ENCODE results near the gene CCDC60. TPM values are rescaled to one million over a fixed set of nuclear protein-coding genes. Genes with fewer than 3 reads are reported as not detected.

CCDC60 gene
- total and polyA plus RNA-seq, 2 of the 13 experiments (the other 11 are each of a cell fraction or from before 2014, with no cell fraction given), result not detected

GRCh38 chr12:119299130-119299529 is 35.4 kb upstream of the CCDC60 start:
- Histone ChIP-seq H3K4me3 (replicated peaks in 1 of 3; ENCODE audit: insufficient read depth in 1 of 3, low read depth in 2 of 3, low read length in 3 of 3) (no peak overlapping the region), H3K4me2 (ENCODE audit: low read depth, low read length) (no peak overlapping the region), H3K9ac (ENCODE audit: insufficient read depth, low read depth, low read length) (no peak overlapping the region), H3K4me1 (ENCODE audit: insufficient read depth, low read length) (no peaks in the 10 kb centered on the region), H3K27ac (ENCODE audit: extremely low read length, insufficient read depth, low read length) (no peak overlapping the region), H3K9me3 (ENCODE audit: low read length) (no peaks in the 10 kb centered on the region), H3K79me2 (ENCODE audit: insufficient read depth, low read length) (no peaks in the 10 kb centered on the region), H2AFZ (ENCODE audit: low read length) (no peak overlapping the region), H3K36me3 (replicated peaks in 1 of 2; ENCODE audit: control insufficient read depth in 1 of 2, insufficient read depth in 2 of 2, low read length in 2 of 2) (no peaks in the 10 kb centered on the region), H4K20me1 (ENCODE audit: insufficient read depth, low read length) (no peaks in the 10 kb centered on the region), H3K27me3 (ENCODE audit: control insufficient read depth in 1 of 2, insufficient read depth in 2 of 2, low read length in 2 of 2) (peaks cover 0 to 2% of the 10 kb centered on the region in 2 experiments; a peak in 1 of 5 replicates)
- in situ Hi-C loops (cut with HindIII; ENCODE audit: extremely low pct_ligation_motif_present, low pct_unique_long_range_greater_than_20kb) (no loop called here), intact Hi-C loops (cut with micrococcal nuclease; ENCODE audit: unreplicated experiment) (no loop called here)
- no TSS peak for BruUV-seq (replicated peaks)
- ChIA-PET CTCF (ENCODE audit: low intra/inter-chr PET ratio, low total read pairs) (no interaction called here), POLR2A (no interaction called here)
- no peak for DNase-seq (ENCODE audit: low spot score)
- FAIRE-seq, result no peak
- ATAC-seq, result no peak
- TF ChIP-seq ZNF235 (CRISPR knock-in tag; IDR thresholded peaks at IDR 0.05; ENCODE audit: borderline replicate concordance) (no peak), ZNF331 (CRISPR knock-in tag; IDR thresholded peaks at IDR 0.05) (no peak), ZNF333 (CRISPR knock-in tag; IDR thresholded peaks at IDR 0.05; ENCODE audit: borderline replicate concordance) (no peak), ESRRA (CRISPR knock-in tag; IDR thresholded peaks at IDR 0.05; ENCODE audit: low read depth) (no peak), ZNF224 (CRISPR knock-in tag; IDR thresholded peaks at IDR 0.05) (no peak), HNF1B (CRISPR knock-in tag; IDR thresholded peaks at IDR 0.05) (no peak), HOXA7 (CRISPR knock-in tag; IDR thresholded peaks at IDR 0.05) (no peak), TMF1 (CRISPR knock-in tag; IDR thresholded peaks at IDR 0.05; ENCODE audit: low read depth) (no peak), RCOR2 (CRISPR knock-in tag; IDR thresholded peaks at IDR 0.05) (no peak), ZFP36L1 (CRISPR knock-in tag; IDR thresholded peaks at IDR 0.05) (no peak), ETS1 (CRISPR knock-in tag; IDR thresholded peaks at IDR 0.05) (no peak), ZNF335 (CRISPR knock-in tag; IDR thresholded peaks at IDR 0.05) (no peak)
